GM12878 (cell line): Measurements from ENCODE around the gene CD300LG.

ENCODE experiments used
- CREM ChIP-seq: IDR thresholded peaks from 2 replicates; pipeline ENCODE4 v1.6.1; 2014; ENCODE audit warnings: antibody characterized with exemption, low read depth
- EP300 ChIP-seq, 2 experiments: fragments of 150-350 bp in 1 of 2; IDR thresholded peaks; 2 replicates each; pipeline ENCODE4 v1.6.1; 2011 to 2012; ENCODE audit warnings: low read depth in 2 of 2, low read length in 2 of 2, borderline replicate concordance in 1 of 2, improper control_type of control experiment in 1 of 2, inconsistent platforms in 1 of 2; ENCODE audit not compliant: control insufficient read depth in 1 of 2
- HDAC2 ChIP-seq: fragments of 200-600 bp; sonication (generic); IDR thresholded peaks from 2 replicates; pipeline ENCODE4 v1.6.1; 2017
- NBN ChIP-seq: fragments of 450-650 bp; IDR thresholded peaks from 2 replicates; pipeline ENCODE4 v1.6.1; 2016
- NFYB ChIP-seq: IDR thresholded peaks from 2 replicates; pipeline ENCODE4 v1.6.1; 2011; ENCODE audit warnings: low read depth, mild to moderate bottlenecking, low read length, improper control_type of control experiment, moderate library complexity; ENCODE audit not compliant: insufficient read depth
- POLR2A ChIP-seq: IDR thresholded peaks from 2 replicates; pipeline ENCODE4 v1.6.1; 2011; ENCODE audit warnings: low read depth, mild to moderate bottlenecking, low read length
- RAD21 ChIP-seq: IDR thresholded peaks from 2 replicates; pipeline ENCODE4 v1.6.1; 2011; ENCODE audit warnings: mild to moderate bottlenecking, low read depth, low read length, moderate library complexity; ENCODE audit not compliant: insufficient read depth
- SIX5 ChIP-seq: IDR thresholded peaks from 2 replicates; pipeline ENCODE4 v1.6.1; 2011; ENCODE audit warnings: mild to moderate bottlenecking, low read depth, low read length, moderate library complexity; ENCODE audit not compliant: severe bottlenecking
- SKIL ChIP-seq: fragments of 450-650 bp; IDR thresholded peaks from 2 replicates; pipeline ENCODE4 v1.6.1; 2017; ENCODE audit warnings: mild to moderate bottlenecking, low read depth, inconsistent platforms; ENCODE audit not compliant: poor library complexity, severe bottlenecking
- SP1 ChIP-seq: IDR thresholded peaks from one replicate; pipeline ENCODE4 v1.6.1; 2011; ENCODE audit warnings: low read depth, low read length
- TF ChIP-seq, protein P1 (sequence below): IDR thresholded peaks from 2 replicates; pipeline ENCODE4 v1.6.1; 2012; ENCODE audit warnings: mild to moderate bottlenecking, low read depth, low read length
- TF ChIP-seq, protein P2 (sequence below), 3 experiments: IDR thresholded peaks in 2 of 3; conservative IDR thresholded peaks in 1 of 3; 2 replicates each; pipeline ENCODE4 v1.5.1; 2011; ENCODE audit warnings: low read depth in 3 of 3, low read length in 3 of 3, mild to moderate bottlenecking in 3 of 3, control low read depth in 2 of 3, moderate library complexity in 2 of 3, inconsistent platforms in 1 of 3, mixed read lengths in 1 of 3; ENCODE audit not compliant: control insufficient read depth in 2 of 3, insufficient read depth in 1 of 3; ENCODE audit errors: extremely low read depth in 1 of 3

DNA sequence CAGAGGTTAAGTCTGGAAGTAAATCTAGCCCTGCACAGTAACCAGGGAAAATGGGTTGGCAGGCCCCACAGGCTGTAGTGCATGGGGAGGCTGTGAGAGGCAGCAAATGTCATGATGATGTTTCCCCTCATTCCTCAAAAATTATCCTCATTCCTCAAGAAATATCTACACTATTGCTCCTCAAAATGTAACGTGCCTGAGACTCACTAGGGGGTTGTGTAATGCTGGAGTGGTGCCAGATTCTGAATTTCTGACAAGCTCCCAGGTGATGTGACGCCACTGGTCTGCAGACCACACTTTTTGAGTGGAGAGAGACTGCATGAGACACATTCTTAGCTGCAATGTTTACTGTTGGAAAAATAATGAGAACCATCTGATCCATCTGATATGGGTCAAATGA lies 12.9 kb upstream of the CD300LG start:
- no peak for TF ChIP-seq NFYB
- no peak for TF ChIP-seq HDAC2
- TF ChIP-seq, protein P1, sequence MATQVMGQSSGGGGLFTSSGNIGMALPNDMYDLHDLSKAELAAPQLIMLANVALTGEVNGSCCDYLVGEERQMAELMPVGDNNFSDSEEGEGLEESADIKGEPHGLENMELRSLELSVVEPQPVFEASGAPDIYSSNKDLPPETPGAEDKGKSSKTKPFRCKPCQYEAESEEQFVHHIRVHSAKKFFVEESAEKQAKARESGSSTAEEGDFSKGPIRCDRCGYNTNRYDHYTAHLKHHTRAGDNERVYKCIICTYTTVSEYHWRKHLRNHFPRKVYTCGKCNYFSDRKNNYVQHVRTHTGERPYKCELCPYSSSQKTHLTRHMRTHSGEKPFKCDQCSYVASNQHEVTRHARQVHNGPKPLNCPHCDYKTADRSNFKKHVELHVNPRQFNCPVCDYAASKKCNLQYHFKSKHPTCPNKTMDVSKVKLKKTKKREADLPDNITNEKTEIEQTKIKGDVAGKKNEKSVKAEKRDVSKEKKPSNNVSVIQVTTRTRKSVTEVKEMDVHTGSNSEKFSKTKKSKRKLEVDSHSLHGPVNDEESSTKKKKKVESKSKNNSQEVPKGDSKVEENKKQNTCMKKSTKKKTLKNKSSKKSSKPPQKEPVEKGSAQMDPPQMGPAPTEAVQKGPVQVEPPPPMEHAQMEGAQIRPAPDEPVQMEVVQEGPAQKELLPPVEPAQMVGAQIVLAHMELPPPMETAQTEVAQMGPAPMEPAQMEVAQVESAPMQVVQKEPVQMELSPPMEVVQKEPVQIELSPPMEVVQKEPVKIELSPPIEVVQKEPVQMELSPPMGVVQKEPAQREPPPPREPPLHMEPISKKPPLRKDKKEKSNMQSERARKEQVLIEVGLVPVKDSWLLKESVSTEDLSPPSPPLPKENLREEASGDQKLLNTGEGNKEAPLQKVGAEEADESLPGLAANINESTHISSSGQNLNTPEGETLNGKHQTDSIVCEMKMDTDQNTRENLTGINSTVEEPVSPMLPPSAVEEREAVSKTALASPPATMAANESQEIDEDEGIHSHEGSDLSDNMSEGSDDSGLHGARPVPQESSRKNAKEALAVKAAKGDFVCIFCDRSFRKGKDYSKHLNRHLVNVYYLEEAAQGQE, result no peak
- TF ChIP-seq, protein P2, sequence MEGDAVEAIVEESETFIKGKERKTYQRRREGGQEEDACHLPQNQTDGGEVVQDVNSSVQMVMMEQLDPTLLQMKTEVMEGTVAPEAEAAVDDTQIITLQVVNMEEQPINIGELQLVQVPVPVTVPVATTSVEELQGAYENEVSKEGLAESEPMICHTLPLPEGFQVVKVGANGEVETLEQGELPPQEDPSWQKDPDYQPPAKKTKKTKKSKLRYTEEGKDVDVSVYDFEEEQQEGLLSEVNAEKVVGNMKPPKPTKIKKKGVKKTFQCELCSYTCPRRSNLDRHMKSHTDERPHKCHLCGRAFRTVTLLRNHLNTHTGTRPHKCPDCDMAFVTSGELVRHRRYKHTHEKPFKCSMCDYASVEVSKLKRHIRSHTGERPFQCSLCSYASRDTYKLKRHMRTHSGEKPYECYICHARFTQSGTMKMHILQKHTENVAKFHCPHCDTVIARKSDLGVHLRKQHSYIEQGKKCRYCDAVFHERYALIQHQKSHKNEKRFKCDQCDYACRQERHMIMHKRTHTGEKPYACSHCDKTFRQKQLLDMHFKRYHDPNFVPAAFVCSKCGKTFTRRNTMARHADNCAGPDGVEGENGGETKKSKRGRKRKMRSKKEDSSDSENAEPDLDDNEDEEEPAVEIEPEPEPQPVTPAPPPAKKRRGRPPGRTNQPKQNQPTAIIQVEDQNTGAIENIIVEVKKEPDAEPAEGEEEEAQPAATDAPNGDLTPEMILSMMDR (IDR thresholded peaks at IDR 0.05 in 2 of 3, conservative IDR thresholded peaks at IDR 0.05 in 1 of 3; ENCODE audit: control insufficient read depth in 2 of 3, extremely low read depth in 1 of 3, insufficient read depth in 1 of 3, low read depth in 3 of 3, low read length in 3 of 3), result no peak
- TF ChIP-seq EP300 (IDR thresholded peaks at IDR 0.05; ENCODE audit: borderline replicate concordance in 1 of 2, control insufficient read depth in 1 of 2, low read depth in 2 of 2, low read length in 2 of 2), result no peak
- no peak for TF ChIP-seq POLR2A
- TF ChIP-seq NBN, result no peak
- no peak for TF ChIP-seq CREM
- TF ChIP-seq SKIL, result no peak
- no peak for TF ChIP-seq SIX5
- TF ChIP-seq RAD21, result no peak
- no peak for TF ChIP-seq SP1
